Fibroblast of upper back skin (primary cell): ENCODE results near the gene TXNDC12.
A peak's percentile ranks its signal among the peaks of the same experiment; 100 is the strongest.
"Not testable (repeated sequence)": the region's sequence is repeated elsewhere in the genome, so short reads cannot be mapped to it uniquely, and the experiment has no call there.

Experiments used
- DNase-seq: peaks from one replicate; pipeline ENCODE4 v3.0.0-alpha.2; 2013

TXNDC12 gene

DNA sequence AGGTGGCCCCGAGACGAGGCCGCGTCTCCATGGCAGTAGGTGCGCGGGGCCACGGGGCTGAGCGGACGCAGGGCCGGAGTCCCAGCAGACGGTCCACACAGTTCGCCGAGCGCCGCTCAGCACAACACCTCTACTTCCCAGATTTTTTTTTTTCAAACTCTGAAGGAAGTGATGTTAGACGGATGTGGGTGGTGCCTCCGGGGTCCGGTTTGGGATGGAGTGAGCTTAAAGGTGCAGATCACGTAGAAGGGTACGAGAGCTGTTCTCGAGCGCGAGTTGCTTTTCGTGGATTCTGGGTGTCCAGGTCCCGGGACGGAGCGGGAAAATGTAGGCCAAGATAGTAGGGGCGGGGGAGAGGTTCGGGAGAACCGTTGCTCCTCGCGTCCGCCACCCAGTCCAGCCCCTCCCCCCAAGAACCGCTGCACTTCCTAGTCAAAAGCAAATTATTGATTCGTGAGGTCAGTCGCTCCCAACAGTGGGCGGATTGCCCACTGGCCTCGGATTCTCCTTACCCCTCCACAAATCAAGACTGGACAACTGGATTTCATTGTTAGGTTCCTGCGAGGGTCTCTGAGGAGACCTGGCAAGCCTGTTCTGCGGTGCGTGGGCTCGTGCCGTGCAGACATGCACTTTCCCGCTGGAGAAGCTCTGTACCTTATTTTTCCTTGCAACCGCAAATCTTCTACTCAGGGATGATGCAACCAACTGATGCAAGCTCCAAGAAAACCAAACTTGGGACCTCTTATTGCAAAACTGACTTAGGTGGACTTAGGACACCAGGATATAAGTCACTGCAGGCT is at the start of gene TXNDC12:
TSS of gene TXNDC12 (minus strand) at position 126 of the 800 bp plus-strand sequence. CDS start at position 31, 95 bp downstream.
- DNase-seq: peak; percentile 92

DNA sequence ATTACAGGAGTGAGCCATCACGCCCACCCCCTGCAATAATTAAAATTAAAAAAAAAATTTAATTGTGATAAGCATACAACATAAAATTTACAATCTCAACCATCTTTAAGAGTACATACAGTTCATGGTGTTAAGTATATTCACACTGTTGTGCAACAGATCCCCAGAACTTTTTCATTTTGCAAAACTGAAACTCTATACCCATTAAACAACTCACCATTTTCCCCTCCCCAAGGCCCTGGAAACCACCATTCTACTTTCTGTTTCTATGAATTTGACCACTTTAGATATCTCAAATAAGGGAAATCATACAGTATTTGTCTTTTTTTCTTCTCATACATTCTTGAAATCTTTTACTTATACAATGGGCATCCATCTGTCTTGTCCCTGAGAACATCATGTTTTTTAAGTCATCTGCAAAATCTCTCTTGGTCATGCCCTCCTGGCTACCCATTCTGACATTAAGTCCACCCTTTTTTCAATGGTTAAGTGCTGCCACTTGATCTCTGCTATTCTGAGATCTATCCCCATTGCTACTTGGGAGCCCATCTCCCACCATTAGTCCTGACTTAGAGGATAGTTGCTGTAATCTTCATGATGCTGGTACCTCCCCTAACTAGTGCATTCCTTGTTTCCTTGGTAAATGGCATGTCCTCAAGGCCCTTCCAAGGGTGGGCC is 47.5 kb upstream of the TXNDC12 start:
- no peak for DNase-seq

DNA sequence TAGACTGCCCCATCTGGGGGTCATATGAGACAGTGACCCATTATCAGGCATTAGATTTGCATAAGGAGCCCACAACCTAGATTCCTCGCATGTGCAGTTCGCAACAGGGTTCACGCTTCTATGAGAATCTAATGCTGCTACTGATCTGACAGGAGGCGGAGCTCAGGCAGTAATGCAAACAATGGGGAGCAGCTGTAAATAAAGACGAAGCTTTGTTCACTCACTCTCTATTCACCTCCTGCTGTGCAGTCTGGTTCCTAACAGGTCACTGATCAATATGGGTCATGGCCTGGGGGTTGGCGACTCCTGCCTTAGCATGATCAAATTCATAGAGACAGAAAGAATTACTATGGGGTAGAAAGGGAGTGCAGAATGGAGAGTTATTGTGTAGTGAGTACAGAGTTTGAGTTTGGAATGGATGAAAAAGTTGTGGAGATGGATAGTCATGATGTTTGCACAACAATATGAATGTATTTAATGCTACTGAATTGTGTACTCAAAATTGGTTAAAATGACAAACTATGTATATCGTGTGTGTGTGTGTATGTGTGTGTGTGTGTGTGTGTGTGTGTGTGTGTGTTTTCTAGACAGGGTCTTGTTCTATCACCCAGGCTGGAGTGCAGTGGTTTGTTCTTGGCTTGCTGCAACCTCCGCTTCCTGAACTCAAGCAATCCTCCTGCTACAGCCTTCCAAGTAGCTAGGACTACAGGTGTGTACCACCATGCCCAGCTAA is 43.3 kb upstream of the TXNDC12 start:
- DNase-seq: no peak

DNA sequence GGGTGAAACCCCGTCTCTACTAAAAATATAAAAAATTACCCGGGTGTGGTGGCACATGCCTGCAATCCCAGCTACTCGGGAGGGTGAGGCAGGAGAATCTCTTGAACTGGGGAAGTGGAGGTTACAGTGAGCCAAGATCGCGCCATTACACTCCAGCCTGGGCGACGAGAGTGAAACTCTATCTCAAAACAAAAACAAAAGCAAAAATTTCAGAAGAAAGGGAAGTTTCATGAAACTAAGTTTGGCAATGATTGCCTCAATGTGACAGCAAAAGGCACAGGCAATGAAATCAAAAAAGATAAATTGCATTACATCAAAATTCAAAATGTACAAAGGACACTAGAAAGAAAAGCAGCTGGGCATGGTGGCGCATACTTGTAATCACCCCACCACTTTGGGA is 41.2 kb upstream of the TXNDC12 start:
- DNase-seq: no peak

DNA sequence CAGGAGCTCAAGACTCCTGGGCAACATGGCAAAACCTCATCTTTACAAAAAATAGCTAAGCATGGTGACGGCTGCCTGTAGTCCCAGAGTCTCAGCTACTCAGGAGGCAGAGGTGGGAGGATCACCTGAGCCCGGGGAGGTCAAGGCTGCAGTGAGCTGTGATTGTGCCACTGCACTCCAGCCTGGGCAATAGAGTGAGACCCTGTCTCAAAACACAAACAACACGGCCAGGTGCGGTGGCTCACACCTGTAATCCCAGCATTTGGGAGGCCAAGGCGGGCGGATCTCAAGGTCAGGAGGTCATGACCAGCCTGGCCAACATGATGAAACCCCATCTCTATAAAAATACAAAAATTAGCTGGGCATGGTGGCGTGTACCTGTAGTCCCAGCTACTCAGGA is 39.3 kb upstream of the TXNDC12 start:
- DNase-seq: not testable (repeated sequence)

DNA sequence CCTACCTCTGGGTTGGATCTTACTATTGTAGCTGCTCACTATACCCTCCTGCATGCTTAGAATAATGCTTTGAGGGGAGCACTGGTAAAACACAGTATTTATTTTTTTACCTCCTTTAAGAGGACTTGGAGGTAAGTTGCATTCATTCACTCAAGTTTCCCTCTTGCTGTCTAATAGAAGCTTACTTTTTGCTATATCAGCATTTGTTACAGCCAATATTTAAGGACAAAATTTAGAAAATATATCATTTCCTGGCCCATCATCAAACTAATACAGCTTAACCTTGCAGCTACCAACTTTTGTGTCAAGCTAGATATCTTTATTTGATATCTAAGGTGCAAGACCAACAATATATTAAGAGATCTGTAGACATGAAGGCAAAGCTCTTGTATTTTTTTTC is 32.9 kb upstream of the TXNDC12 start:
- DNase-seq: not testable (repeated sequence)

DNA sequence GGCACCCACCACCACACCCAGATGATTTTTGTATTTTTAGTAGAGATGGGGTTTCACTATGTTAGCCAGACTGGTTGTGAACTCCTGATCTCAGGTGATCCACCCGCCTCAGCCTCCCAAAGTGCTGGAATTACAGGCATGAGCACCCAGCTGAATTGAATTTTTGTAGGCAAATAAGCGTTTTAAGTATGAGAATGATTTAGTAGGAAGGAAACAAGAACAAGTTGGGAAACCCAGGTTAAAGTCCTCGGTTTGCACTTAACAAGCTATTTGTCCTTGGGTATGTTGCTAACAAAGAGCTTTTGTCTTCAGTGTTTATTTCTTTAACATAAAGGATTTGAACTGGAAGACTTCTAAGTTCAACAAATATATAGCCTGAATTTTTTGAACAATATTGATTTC is 25.0 kb upstream of the TXNDC12 start:
- DNase-seq: no peak

DNA sequence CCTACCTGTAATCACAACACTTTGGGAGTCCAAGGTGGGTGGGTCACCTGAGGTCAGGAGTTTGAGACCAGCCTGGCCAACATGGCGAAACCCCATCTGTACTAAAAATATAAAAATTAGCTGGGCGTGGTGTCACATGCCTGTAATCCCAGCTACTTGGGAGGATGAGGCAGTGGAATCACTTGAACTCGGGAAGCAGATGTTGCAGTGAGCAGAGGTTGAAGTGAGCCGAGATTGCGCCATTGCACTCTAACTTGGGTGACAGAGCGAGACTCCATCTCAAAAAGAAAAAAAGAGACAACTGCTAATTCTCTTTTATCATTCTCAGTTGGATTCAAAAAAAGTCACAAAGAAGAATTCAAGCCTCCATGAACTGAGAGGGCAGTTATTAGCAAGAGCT is 22.3 kb upstream of the TXNDC12 start:
- not testable (repeated sequence) for DNase-seq

DNA sequence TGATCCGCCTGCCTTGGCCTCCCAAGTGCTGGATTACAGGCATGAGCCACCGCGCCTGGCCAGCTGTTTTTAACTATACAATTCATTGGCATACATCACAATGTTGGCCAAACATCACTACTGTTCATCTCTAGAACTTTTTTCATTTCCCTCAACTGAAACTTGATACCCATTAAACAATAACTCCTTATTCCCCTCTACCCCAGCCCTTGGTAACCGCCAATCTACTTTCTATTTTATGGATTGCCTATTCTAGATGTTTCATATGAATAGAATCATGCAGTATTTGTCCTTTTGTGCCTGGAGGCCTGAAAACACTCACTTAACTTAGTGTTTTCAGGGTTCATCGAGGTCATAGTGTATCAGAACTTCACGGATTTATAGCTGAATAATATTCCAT is 17.3 kb upstream of the TXNDC12 start:
- no peak for DNase-seq

DNA sequence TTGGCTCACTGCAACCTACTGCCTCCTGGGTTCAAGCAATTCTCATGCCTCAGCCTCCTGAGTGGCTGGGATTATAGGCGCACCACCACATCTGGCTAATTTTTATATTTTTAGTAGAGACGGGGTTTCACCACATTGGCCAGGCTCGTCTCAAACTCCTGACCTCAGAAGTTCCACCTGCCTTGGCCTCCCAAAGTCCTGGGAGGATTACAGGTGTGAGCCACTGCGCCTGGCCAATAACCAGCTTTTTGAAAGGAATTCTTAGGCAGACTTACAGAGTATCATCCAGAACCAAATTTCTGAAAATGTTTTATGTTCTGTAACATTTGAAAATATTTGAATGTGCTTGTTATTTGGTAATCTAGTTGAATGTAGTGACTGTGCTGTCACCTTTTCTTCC is 15.7 kb upstream of the TXNDC12 start:
- DNase-seq: no peak

DNA sequence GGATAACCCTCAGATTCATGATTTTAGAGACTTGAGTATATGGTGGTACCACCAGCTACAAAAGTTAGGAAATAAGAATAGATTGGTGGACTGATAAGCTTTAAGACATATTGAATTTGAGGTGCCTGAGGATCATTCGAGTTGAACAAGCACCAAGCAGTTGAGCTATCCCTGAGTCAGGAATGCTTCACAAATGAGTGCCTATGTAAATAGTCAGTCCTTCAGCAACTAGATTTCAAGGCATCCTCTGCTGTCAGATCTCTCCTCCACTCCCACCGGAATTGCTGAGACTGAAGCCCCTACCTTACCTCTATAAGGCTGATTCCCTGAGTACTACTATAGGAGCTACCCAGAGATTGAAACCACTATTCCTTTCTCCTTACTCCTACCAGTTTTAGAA is 8.2 kb upstream of the TXNDC12 start:
- no peak for DNase-seq

DNA sequence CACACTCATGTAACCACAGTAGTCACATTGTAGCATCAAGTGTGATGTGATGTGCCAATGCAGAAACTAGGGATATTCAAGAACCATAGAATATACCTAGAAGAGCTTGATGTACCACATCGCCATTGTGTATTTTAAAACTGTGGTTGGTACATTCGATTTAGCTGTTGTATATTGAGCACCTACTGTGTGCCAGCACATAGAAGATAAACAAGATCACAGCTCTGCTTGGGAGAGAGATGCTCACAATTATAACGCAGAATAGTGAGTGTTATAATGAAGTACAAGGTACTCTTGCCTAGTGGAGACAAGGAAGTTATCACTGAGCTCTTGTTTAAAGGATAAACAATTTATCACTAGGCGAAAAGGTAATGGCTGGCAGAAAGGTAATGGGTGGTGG is 5.8 kb upstream of the TXNDC12 start:
- DNase-seq: no peak

DNA sequence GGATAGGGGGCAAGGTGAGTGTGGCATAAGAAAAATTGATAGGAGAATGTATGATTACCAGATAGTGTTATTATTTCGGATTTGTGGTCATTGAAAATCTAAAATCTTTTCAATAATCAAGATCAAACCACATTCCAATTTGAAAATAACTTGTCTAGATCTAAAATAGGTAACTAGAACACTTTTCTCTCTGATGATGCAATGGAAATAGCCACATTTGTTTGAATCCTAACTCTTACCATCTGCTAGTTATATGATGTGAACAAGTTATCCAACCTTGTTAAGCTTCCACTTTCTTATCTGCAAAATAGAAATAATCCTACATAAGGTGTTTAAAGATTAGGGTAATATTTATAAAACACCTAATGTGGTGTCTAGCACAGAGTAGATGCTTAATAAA is 4.9 kb upstream of the TXNDC12 start:
- no peak for DNase-seq

DNA sequence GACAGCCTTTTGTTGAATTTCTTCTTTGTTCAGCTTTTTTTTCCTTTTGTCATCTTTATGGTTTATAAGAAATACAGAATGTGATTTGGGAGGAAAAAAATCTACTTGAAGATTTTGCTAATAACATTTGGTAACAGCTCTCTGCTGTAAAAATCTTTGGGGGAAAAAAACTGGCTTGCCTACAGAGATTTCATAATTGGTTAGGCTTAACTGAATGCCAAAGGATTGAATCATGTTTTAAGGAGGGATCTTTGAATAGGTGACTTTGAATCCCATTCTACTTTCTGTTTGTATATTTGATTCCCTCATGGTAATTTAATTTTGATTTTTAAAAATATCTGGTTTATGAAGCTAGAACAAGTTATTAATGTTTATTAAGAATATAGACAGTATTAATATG is 4.3 kb upstream of the TXNDC12 start:
- DNase-seq: peak; percentile 67

DNA sequence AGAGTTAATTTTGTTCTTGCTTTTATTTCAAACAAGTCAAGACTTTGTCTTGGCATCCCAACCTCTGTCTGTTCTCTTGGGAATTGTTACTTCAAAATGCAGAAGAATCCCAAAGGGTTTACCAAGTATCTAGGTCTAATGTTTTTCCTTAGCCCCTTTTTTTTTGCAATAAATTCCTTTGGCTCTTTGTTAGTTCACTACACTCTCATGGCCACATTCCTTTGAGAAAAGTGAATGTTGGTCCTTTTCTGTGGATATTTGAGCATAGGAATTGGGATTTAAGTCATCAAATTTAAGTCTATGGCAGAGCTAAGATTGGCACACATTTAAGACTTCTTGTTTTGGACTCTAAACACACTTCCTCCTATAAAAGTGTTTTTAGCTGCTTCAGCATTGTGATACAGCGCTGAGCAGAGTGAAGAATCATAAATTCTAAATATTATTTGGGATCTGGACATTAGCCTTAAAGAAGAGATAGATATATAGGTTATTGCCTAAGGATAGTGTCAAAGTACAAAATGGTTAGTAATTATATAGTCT is 3.0 kb upstream of the TXNDC12 start:
- DNase-seq: peak; percentile 18

DNA sequence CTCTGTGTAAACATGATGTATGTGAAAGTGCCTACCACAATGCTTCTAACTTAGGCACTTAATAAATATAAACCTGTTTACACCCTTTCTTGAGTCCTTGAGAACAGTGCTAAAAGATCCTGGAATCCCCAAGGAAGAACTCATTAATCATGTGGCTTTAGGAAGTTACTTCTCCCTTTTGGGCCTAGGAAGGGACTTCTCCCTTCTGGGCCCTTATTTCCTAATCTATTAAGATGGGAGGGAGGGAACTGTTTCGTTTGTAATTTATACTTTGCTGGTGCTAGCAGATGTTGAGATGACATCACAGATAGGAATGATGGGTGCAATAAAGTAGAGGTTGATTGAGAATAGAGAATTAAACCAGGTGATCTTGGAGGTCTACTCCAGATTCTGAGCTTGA is 2.3 kb upstream of the TXNDC12 start:
- DNase-seq: peak; percentile 9

DNA sequence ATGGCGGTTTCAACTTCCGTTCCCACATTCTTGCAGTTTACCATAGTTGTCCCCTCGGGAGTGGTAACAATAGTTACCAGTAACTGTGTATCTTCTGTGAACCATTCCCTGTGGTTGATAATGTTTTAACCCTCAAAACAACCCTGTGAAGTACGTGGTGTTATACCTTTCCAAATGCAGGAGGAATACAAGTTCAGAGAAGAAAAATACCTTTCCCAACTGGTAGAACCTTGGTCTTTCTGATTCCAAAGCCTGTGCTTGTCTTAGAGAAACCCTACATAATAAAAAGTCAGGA is 1.9 kb upstream of the TXNDC12 start:
- peak; percentile 55 for DNase-seq

DNA sequence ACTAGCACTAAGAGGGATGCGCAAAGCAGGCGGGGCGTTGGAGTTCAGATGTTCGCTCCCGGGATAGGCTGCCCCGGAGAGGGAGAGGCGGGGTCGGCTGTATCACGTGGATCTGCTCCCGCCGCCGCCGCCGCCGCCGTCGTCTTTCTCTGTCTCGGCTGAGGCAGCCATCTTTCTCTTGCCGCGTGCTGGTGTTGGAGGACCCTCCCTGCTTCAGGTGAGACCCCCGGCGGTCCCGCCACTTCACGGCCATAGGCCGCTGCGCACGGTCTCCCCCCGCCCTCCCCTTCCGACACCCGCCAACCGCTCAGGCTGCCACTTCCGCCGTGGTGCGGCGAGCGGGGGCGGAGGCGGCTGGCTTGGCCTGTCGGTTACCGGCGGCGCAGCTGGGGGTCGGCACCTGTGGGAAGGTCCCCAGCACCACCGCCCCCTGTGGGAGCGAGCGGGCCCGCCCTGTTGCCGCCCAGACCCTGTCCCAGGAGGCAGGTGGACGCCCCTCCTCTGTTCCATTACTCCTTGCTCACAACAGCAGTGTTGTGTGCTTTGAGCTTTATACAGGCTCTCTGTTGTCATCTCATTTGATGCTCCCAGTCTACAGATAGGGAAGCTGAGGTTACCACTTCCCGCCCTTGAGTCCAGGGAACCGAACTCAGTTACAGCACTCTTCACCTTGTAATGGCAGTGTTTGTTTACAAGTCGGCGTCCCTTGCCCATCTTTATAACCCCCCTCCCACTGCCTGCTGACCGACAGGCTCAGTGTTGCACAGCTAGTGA is 1.4 kb upstream of the TXNDC12 start, which contains the start of gene BTF3L4:
TSS of gene BTF3L4 (plus strand) at position 133 of the 774 bp plus-strand sequence. CDS start 3,553 bp downstream, outside the sequence.
- peak; percentile 94 for DNase-seq

DNA sequence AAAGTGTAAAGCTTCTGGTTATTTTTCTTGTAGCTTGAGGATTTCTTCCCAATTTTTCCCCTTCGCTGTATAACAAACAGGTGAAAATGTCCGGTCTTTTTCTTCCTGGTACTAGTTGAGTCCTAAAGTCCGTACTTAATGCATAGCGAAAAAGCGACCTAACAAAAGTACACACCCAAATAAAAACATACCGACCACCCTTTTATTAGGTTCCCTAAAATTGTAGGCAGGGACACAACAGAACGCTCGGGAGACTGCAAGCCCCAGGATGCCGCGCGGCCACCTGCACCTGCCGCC is 823 bp upstream of the TXNDC12 start:
- no peak for DNase-seq

DNA sequence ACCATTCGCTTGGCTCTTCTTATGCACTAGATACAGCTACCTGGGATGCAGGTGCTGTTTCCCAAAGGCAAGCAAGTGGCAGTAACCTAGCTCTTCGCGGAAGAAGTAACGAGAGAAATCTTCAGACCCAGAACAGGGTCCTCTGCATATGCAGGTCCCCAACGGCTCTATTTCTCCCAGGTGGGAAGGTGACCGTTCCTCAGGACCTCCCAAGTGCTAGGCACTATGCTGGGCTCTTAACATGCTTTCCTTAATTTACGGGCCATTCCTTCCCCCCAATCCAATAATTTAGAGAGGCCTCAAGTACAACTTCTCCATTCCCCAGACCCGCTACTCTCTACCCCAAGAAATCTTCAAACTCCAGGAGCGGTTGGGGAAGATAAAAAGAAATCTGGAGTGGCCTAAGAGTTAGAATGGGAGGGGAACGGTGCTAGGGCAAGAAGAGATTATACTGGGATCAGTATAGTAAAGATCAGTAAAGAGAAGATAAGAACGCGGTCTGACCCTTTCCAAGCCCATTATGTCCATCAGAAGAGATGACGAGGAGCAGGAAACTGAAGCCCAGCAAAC is 410 bp downstream of the TXNDC12 start:
- no peak for DNase-seq

DNA sequence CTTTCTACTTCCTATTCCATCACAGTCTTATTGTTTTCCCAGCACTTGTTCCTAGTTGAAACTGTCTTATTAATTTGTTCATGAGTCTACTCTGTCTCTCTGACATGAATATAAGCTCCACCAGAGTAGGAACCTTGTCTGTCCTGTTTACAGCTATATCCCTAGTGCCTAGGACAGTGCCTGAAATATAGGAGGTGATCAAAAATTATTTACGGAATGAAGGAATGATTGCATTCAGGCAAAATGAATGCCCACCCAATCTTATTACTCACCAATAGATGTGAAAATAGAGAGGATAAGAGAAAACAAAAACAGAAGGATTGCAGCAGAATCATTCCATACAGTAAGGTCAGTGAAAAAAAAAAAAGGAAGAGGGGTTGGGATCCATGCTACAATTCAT is 1.1 kb downstream of the TXNDC12 start:
- DNase-seq: no peak

DNA sequence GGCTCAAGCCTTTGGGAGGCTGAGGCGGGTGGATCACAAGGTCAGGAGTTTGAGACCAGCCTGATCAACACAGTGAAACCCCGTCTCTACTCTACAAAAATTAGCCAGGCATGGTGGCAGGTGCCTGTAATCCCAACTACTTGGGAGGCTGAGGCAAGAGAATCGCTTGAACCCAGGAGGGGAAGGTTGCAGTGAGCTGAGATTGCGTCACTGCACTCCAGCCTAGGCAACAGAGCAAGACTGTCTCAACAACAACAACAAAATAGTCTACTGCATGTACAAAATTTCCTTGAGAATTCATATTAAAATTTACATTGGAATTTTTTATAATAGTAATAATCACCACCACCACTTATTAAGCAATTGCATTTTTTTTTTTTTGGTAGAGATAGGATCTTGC is 5.7 kb downstream of the TXNDC12 start:
- not testable (repeated sequence) for DNase-seq
